Renal pelvis (tissue), 12 donors: ENCODE measurements around the gene ANXA6. TPM values are rescaled to one million over a fixed set of nuclear protein-coding genes. Genes with fewer than 3 reads are reported as not detected.
"Not testable (repeated sequence)": the region's sequence is repeated elsewhere in the genome, so short reads cannot be mapped to it uniquely, and the experiment has no call there.

Experiments
- DNase-seq: peaks from one replicate; pipeline ENCODE4 v3.0.0-alpha.2; 2013
- long read RNA-seq, 16 experiments: transcript quantifications; one replicate each; lab custom pipeline, GENCODE V29; 2026
- polyA plus RNA-seq, 3 donors: library from polyadenylated mRNA; unstranded; fragments of 120-200 nt; gene quantifications; one replicate each; pipeline ENCODE4 v1.2.1, GENCODE V29; 2013; ENCODE audit not compliant: insufficient read length in 3 of 3

Gene ANXA6
- polyA plus RNA-seq = 100 to 1,000 TPM; 120 to 152 (median 140) TPM
- long read RNA-seq, donor 1, transcript ANXA6-201 (26 exons, 2,593 nt) = major isoform, 11 of 40 reads
- long read RNA-seq, donor 1, partial matches to known transcripts = 29 of 40 reads
- long read RNA-seq, donor 1, other reads (novel, unspliced or antisense) = 0 of 40 reads
- long read RNA-seq, donor 2, transcript ANXA6-201 (26 exons, 2,593 nt) = major isoform, 27 of 44 reads
- long read RNA-seq, donor 2, partial matches to known transcripts = 17 of 44 reads
- long read RNA-seq, donor 2, other reads (novel, unspliced or antisense) = 0 of 44 reads
- long read RNA-seq, donor 3, transcript ANXA6-201 (26 exons, 2,593 nt) = major isoform, 11 of 19 reads
- long read RNA-seq, donor 3, partial matches to known transcripts = 8 of 19 reads
- long read RNA-seq, donor 3, other reads (novel, unspliced or antisense) = 0 of 19 reads
- long read RNA-seq, donor 4, transcript ANXA6-201 (26 exons, 2,593 nt) = major isoform, 13 of 47 reads
- long read RNA-seq, donor 4, partial matches to known transcripts = 33 of 47 reads
- long read RNA-seq, donor 4, other reads (novel, unspliced or antisense) = 0 of 47 reads
- long read RNA-seq, donor 5, partial matches to known transcripts = 0 of 4 reads
- long read RNA-seq, donor 5, other reads (novel, unspliced or antisense) = 0 of 4 reads
- long read RNA-seq, donor 6, transcript ANXA6-201 (26 exons, 2,593 nt) = major isoform, 14 of 22 reads
- long read RNA-seq, donor 6, partial matches to known transcripts = 8 of 22 reads
- long read RNA-seq, donor 6, other reads (novel, unspliced or antisense) = 0 of 22 reads
- long read RNA-seq, donor 7, transcript ANXA6-201 (26 exons, 2,593 nt) = major isoform, 14 of 74 reads
- long read RNA-seq, donor 7, partial matches to known transcripts = 48 of 74 reads
- long read RNA-seq, donor 7, other reads (novel, unspliced or antisense) = 11 of 74 reads
- long read RNA-seq, donor 8, transcript ANXA6-201 (26 exons, 2,593 nt) = major isoform, 7 of 43 reads
- long read RNA-seq, donor 8, partial matches to known transcripts = 36 of 43 reads
- long read RNA-seq, donor 8, other reads (novel, unspliced or antisense) = 0 of 43 reads
- long read RNA-seq, donor 9, transcript ANXA6-201 (26 exons, 2,593 nt) = major isoform, 9 of 41 reads
- long read RNA-seq, donor 9, partial matches to known transcripts = 23 of 41 reads
- long read RNA-seq, donor 9, other reads (novel, unspliced or antisense) = 8 of 41 reads
- long read RNA-seq, donor 10, transcript ANXA6-201 (26 exons, 2,593 nt) = major isoform, 11 of 29 reads
- long read RNA-seq, donor 10, partial matches to known transcripts = 18 of 29 reads
- long read RNA-seq, donor 10, other reads (novel, unspliced or antisense) = 0 of 29 reads
- long read RNA-seq, donor 11, transcript ANXA6-201 (26 exons, 2,593 nt) = major isoform, 6 of 33 reads
- long read RNA-seq, donor 11, partial matches to known transcripts = 26 of 33 reads
- long read RNA-seq, donor 11, other reads (novel, unspliced or antisense) = 0 of 33 reads
- long read RNA-seq, donor 12, transcript ANXA6-201 (26 exons, 2,593 nt) = major isoform, 19 of 49 reads
- long read RNA-seq, donor 12, partial matches to known transcripts = 24 of 49 reads
- long read RNA-seq, donor 12, other reads (novel, unspliced or antisense) = 5 of 49 reads
- long read RNA-seq, donor 13, partial matches to known transcripts = 0 of 4 reads
- long read RNA-seq, donor 13, other reads (novel, unspliced or antisense) = 0 of 4 reads
- long read RNA-seq, donor 14, transcript ANXA6-201 (26 exons, 2,593 nt) = major isoform, 17 of 50 reads
- long read RNA-seq, donor 14, partial matches to known transcripts = 32 of 50 reads
- long read RNA-seq, donor 14, other reads (novel, unspliced or antisense) = 0 of 50 reads
- long read RNA-seq, donor 15, transcript ANXA6-201 (26 exons, 2,593 nt) = major isoform, 19 of 63 reads
- long read RNA-seq, donor 15, partial matches to known transcripts = 39 of 63 reads
- long read RNA-seq, donor 15, other reads (novel, unspliced or antisense) = 5 of 63 reads
- long read RNA-seq, donor 16, transcript ANXA6-201 (26 exons, 2,593 nt) = major isoform, 16 of 35 reads
- long read RNA-seq, donor 16, partial matches to known transcripts = 13 of 35 reads
- long read RNA-seq, donor 16, other reads (novel, unspliced or antisense) = 6 of 35 reads

GRCh38 chr5:151157426-151158286, at the start of gene ANXA6:
Gene ANXA6 (minus strand): TSS chr5:151157779. CDS start chr5:151147901, 9,878 bp downstream.
- DNase-seq = peak; percentile 83

- no peak for DNase-seq
Measured at GRCh38 chr5:151205411-151205810, 47.8 kb upstream of the ANXA6 start.

- DNase-seq = no peak
Measured at GRCh38 chr5:151204051-151204450, 46.5 kb upstream of the ANXA6 start.

GRCh38 chr5:151202381-151203139, 45.0 kb upstream of the ANXA6 start:
- no peak for DNase-seq

GRCh38 chr5:151200913-151201595, 43.5 kb upstream of the ANXA6 start:
- DNase-seq = no peak

- no peak for DNase-seq
Measured at GRCh38 chr5:151199581-151200185, 42.1 kb upstream of the ANXA6 start.

DNA sequence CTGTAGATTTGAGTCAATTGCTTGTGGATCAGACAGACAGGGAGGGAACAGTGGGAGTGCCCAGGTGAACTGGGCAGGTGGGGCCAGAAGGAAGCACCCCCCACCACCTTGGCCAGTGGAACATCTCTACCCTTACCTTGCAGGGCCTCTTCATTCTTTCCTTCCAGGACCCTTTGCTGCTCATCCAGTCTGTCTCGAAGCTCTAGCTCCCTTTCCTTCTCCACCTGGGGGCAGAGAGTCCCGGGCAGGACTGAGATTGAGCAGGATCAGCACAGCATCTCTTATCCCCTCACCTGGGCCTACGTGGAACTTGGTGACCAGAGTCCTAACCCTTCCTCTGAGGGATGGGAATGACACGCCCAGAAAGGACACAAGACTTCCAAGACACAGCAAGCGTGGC, 41.3 kb upstream of the ANXA6 start:
- no peak for DNase-seq

GRCh38 chr5:151197291-151197600, 39.7 kb upstream of the ANXA6 start:
- not testable (repeated sequence) for DNase-seq

- DNase-seq = no peak
Measured at GRCh38 chr5:151196556-151197290, 39.1 kb upstream of the ANXA6 start.

DNA sequence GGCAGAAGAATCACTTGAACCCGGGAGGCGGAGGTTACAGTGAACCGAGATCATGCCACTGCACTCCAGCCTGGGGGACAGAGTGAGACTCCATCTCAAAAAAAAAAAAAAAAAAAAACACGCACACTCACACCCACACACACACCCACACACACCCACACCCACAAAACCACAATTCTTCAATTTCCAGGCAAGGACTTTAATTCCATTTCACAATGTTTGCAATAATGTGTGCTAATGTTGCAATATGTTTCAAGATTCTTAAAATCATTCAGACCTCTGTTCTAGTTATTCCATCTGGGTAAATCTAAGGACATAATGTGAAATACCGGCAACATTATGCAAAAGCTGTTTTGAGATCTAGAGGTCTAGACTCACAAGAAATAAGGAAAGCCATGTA, 38.0 kb upstream of the ANXA6 start:
- DNase-seq = no peak

- DNase-seq = no peak
Measured at GRCh38 chr5:151192626-151193025, 35.0 kb upstream of the ANXA6 start.

GRCh38 chr5:151191661-151192060, 34.1 kb upstream of the ANXA6 start:
- no peak for DNase-seq

- no peak for DNase-seq
Measured at GRCh38 chr5:151189151-151189550, 31.6 kb upstream of the ANXA6 start.

GRCh38 chr5:151186538-151186937, 29.0 kb upstream of the ANXA6 start:
- no peak for DNase-seq

DNA sequence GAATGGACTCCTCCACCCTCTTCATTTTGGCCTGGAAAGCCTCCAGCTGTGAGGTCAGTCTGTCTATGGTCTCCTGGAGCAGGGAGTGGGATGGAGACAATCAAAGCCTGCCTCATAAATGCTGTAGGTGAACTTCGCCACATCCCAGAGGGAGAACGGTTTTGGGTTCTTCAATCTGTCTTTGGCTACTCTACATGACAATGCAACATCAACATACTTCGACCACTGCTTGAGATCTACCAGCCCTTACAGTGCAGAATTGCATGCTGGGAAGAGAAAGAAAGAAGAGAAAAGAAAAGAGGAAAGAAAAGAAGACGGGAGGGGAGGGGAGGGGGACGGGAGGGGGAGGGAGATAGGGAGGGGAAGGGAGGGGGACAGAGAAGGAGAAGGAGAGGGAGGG, 28.5 kb upstream of the ANXA6 start:
- no peak for DNase-seq

GRCh38 chr5:151184316-151185042, 26.9 kb upstream of the ANXA6 start:
- no peak for DNase-seq
